ENCODE data around the gene CDH3. TPM values are rescaled to one million over a fixed set of nuclear protein-coding genes. Genes with fewer than 3 reads are reported as not detected.

The CDH3 gene
- total and polyA plus RNA-seq, 10 of the 15 experiments (the other 5 are each of a cell fraction or from before 2014, with no cell fraction given): 0.05 to 0.44 (median 0.12) TPM; not detected in 5

GRCh38 chr16:68643227-68643626 lies 1.9 kb upstream of the CDH3 start:
- FAIRE-seq (no peak), DNase-seq (ENCODE audit: low read depth, low spot score) (no peak), ATAC-seq (no peak)
- no peaks in the 10 kb centered on the region for H4K20me1 ChIP-seq (ENCODE audit: control insufficient read depth, insufficient read depth)
- H3K9ac ChIP-seq (ENCODE audit: control insufficient read depth, insufficient read depth, low read length): no peak overlapping the region
- H2AFZ ChIP-seq (ENCODE audit: control insufficient read depth, low read depth, low read length): no peak overlapping the region
- no peak overlapping the region for H3K27ac ChIP-seq (ENCODE audit: control insufficient read depth, insufficient read depth)
- H3K79me2 ChIP-seq (ENCODE audit: control insufficient read depth, insufficient read depth, low read length): no peaks in the 10 kb centered on the region
- H3K27me3 ChIP-seq (replicated peaks in 1 of 2; ENCODE audit: control insufficient read depth in 2 of 2, insufficient read depth in 2 of 2, low read length in 1 of 2): peaks cover 9 to 16% of the 10 kb centered on the region in 2 experiments
- H3K4me3 ChIP-seq: no peak overlapping the region
- ChIA-PET RAD21 (ENCODE audit: unreplicated experiment) (no interaction called here), SMC1A (ENCODE audit: uncharacterized antibody, unreplicated experiment) (no interaction called here), CTCF (no interaction called here), POLR2A (no interaction called here)
- BruUV-seq (replicated peaks): no TSS peak
- no peaks in the 10 kb centered on the region for H3K36me3 ChIP-seq (ENCODE audit: control insufficient read depth in 2 of 2, insufficient read depth in 2 of 2, low read length in 1 of 2)
- WGBS (ENCODE audit: insufficient coverage, insufficient replicate concordance, low lambda C conversion rate, missing lambda C conversion rate): 59% methylated on average over 13 of the region's 13 CpGs
- H3K4me2 ChIP-seq (ENCODE audit: control insufficient read depth, insufficient read depth): no peak overlapping the region
- in situ Hi-C loops (cut with MboI) (no loop called here), intact Hi-C loops (cut with micrococcal nuclease; ENCODE audit: unreplicated experiment) (no loop called here)
- no peaks in the 10 kb centered on the region; the same call in 2 of the 3 replicates for H3K9me3 ChIP-seq (replicated peaks; ENCODE audit: control insufficient read depth, insufficient read depth, low read length)
- H3K4me1 ChIP-seq (ENCODE audit: control insufficient read depth, insufficient read depth, low read length): no peaks in the 10 kb centered on the region
- TF ChIP-seq KLF5 (IDR thresholded peaks at IDR 0.05; ENCODE audit: partially characterized antibody) (no peak), STAT3 (IDR thresholded peaks at IDR 0.05; ENCODE audit: low read depth, low read length) (no peak), ZSCAN29 (IDR thresholded peaks at IDR 0.05) (no peak), IKZF2 (IDR thresholded peaks at IDR 0.05) (no peak), NRF1 (conservative IDR thresholded peaks at IDR 0.05; ENCODE audit: low read depth, low read length) (no peak), PRDM15 (CRISPR knock-in tag; IDR thresholded peaks at IDR 0.05) (no peak), TCF3 (IDR thresholded peaks at IDR 0.05; ENCODE audit: borderline replicate concordance, insufficient read depth, low read depth, low read length) (no peak), ZBTB4 (CRISPR knock-in tag; IDR thresholded peaks at IDR 0.05) (no peak), CHD4 (IDR thresholded peaks at IDR 0.05) (no peak), BCLAF1 (IDR thresholded peaks at IDR 0.05) (no peak), REST (IDR thresholded peaks at IDR 0.05; ENCODE audit: low read depth, low read length) (no peak)
